HL-60 (cell line): ENCODE data around the gene RNASE1.

Experiments
- DNase-seq, 2 experiments: peaks; one replicate each; pipeline ENCODE4 v3.0.0-alpha.2; 2010 to 2020; ENCODE audit warnings: low read depth in 1 of 2, low spot score in 1 of 2
- H3K27ac ChIP-seq: fragments of 250-450 bp; sonication (Bioruptor Pico); replicated peaks from 2 replicates; pipeline ENCODE4 v1.5.1; 2020; ENCODE audit warnings: mild to moderate bottlenecking, moderate library complexity
- H3K27me3 ChIP-seq: fragments of 250-450 bp; sonication (Bioruptor Pico); 2 replicates; pipeline ENCODE4 v1.5.1; 2021; ENCODE audit warnings: mild to moderate bottlenecking, moderate library complexity; ENCODE audit not compliant: insufficient read depth, poor library complexity, severe bottlenecking
- H3K4me3 ChIP-seq: replicated peaks from 2 replicates; pipeline ENCODE4 v1.5.1; 2011; ENCODE audit warnings: mild to moderate bottlenecking, control low read depth, low read length; ENCODE audit not compliant: insufficient read depth
- GABPA ChIP-seq: IDR thresholded peaks from 2 replicates; pipeline ENCODE4 v1.6.1; 2012; ENCODE audit warnings: low read depth
- POLR2AphosphoS5 ChIP-seq: IDR thresholded peaks from 2 replicates; pipeline ENCODE4 v1.6.1; 2012; ENCODE audit warnings: low read depth
- SPI1 ChIP-seq: IDR thresholded peaks from 2 replicates; pipeline ENCODE4 v1.6.1; 2012; ENCODE audit warnings: low read depth, mild to moderate bottlenecking, borderline replicate concordance
- TF ChIP-seq, protein P1 (sequence below): IDR thresholded peaks from one replicate; pipeline ENCODE4 v1.5.1; 2011; ENCODE audit warnings: low read length, control low read depth, inconsistent platforms; ENCODE audit not compliant: insufficient read depth
- TF ChIP-seq, protein P2 (sequence below): IDR thresholded peaks from 2 replicates; pipeline ENCODE4 v1.6.1; 2012; ENCODE audit warnings: low read depth; ENCODE audit not compliant: insufficient replicate concordance

The RNASE1 gene

DNA sequence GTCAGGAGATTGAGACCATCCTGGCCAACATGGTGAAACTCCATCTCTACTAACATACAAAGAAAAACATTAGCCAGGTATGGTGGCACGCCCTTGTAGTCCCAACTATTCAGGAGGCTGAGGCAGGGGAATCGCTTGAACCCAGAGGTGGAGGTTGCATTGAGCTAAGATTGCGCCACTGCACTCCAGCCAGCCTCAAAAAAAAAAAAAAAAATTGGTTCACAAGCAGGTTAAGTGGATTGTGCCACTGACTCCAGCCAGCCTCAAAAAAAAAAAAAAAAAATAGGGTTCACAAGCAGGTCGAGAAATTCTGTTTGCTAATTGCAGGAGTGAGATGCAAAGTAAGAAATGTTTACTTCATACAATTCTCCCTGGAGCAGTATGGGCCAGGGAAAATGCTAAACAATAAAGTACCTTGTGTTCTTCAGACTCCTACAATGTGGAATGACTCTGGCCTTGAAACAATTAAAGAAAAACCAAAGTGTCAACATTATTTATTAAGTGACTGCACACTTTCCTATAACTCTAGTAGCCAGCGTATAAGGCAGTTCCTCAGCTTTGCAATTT lies 28.3 kb downstream of the RNASE1 start:
- TF ChIP-seq, protein P1, sequence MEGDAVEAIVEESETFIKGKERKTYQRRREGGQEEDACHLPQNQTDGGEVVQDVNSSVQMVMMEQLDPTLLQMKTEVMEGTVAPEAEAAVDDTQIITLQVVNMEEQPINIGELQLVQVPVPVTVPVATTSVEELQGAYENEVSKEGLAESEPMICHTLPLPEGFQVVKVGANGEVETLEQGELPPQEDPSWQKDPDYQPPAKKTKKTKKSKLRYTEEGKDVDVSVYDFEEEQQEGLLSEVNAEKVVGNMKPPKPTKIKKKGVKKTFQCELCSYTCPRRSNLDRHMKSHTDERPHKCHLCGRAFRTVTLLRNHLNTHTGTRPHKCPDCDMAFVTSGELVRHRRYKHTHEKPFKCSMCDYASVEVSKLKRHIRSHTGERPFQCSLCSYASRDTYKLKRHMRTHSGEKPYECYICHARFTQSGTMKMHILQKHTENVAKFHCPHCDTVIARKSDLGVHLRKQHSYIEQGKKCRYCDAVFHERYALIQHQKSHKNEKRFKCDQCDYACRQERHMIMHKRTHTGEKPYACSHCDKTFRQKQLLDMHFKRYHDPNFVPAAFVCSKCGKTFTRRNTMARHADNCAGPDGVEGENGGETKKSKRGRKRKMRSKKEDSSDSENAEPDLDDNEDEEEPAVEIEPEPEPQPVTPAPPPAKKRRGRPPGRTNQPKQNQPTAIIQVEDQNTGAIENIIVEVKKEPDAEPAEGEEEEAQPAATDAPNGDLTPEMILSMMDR: no peak
- TF ChIP-seq SPI1 (no peak), GABPA (no peak)
- no peak for DNase-seq
- Histone ChIP-seq H3K27me3 (no peaks in the 10 kb centered on the region), H3K4me3 (no peak overlapping the region), H3K27ac (no peak overlapping the region)

DNA sequence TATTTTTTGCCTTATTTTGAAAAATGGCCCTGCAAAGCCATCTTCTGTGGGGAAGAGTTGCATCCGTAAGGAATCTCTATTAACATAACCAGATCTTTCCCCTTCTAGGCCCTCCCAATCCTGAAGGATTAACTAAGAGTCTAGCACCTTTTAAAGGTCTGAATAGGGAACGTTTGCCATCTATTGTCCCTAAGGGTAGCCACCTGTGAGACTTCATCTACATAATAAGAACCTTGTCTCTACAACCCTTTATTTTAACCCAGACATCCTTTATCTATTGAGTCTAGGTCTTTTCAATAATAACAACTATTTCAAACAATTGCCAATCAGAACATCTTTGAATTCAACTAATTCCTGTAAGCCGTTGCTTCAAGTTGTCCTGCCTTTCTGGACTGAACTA lies 30.0 kb downstream of the RNASE1 start:
- DNase-seq: no peak
- H3K27me3 ChIP-seq: no peaks in the 10 kb centered on the region
- no peak overlapping the region for H3K27ac ChIP-seq
- TF ChIP-seq, protein P2, sequence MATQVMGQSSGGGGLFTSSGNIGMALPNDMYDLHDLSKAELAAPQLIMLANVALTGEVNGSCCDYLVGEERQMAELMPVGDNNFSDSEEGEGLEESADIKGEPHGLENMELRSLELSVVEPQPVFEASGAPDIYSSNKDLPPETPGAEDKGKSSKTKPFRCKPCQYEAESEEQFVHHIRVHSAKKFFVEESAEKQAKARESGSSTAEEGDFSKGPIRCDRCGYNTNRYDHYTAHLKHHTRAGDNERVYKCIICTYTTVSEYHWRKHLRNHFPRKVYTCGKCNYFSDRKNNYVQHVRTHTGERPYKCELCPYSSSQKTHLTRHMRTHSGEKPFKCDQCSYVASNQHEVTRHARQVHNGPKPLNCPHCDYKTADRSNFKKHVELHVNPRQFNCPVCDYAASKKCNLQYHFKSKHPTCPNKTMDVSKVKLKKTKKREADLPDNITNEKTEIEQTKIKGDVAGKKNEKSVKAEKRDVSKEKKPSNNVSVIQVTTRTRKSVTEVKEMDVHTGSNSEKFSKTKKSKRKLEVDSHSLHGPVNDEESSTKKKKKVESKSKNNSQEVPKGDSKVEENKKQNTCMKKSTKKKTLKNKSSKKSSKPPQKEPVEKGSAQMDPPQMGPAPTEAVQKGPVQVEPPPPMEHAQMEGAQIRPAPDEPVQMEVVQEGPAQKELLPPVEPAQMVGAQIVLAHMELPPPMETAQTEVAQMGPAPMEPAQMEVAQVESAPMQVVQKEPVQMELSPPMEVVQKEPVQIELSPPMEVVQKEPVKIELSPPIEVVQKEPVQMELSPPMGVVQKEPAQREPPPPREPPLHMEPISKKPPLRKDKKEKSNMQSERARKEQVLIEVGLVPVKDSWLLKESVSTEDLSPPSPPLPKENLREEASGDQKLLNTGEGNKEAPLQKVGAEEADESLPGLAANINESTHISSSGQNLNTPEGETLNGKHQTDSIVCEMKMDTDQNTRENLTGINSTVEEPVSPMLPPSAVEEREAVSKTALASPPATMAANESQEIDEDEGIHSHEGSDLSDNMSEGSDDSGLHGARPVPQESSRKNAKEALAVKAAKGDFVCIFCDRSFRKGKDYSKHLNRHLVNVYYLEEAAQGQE: no peak
- TF ChIP-seq POLR2AphosphoS5: no peak
- TF ChIP-seq GABPA: no peak
- no peak for TF ChIP-seq SPI1
- TF ChIP-seq, protein P1: no peak
- H3K4me3 ChIP-seq: no peak overlapping the region

DNA sequence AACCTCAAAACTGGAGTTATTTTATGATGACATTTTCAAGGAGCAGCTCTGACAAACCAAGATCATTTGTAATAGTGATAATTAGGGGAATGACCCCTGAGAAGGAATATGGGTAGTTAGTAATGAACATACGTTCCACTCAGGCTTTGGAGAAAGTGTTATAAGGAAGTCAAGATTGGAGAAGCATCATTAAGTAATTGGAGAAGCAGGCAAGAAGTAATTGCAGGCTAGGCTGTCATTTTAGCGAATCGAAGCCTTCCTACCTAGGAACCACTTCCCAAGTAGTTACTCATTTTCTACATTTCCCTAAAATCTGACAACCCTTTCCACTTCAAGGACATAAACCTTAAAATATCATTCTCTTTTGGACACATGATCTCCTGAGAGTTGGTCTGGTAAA lies 33.2 kb downstream of the RNASE1 start:
- no peak overlapping the region for H3K27ac ChIP-seq

DNA sequence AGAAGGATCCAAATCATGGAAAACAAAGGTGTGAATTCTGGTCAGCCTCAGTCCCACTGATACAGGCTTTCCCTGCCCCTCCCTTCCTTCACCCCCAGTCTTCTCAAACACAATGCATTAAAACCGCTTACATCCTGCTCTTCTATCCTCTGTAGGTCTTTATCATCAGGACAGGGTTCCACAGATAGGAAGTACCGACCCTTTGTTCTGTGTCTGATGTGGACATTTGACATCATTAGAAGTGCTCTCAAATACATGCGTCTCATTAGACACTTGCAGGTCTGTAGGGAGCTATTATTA lies 34.1 kb downstream of the RNASE1 start:
- no peak for DNase-seq
- no peak overlapping the region for H3K4me3 ChIP-seq
- no peak overlapping the region for H3K27ac ChIP-seq
- H3K27me3 ChIP-seq: no peaks in the 10 kb centered on the region
- TF ChIP-seq GABPA (no peak), POLR2AphosphoS5 (no peak), SPI1 (no peak)
- TF ChIP-seq, protein P1: no peak
- TF ChIP-seq, protein P2: no peak

More for the DNA sequence above, 33.2 kb downstream of the RNASE1 start:
- DNase-seq: no peak
- Histone ChIP-seq H3K4me3 (no peak overlapping the region), H3K27me3 (no peaks in the 10 kb centered on the region)
- no peak for TF ChIP-seq SPI1
